HepG2 (cell line): Measurements from ENCODE around the gene FAM167B. TPM values are rescaled to one million over a fixed set of nuclear protein-coding genes. Genes with fewer than 3 reads are reported as not detected.
A peak's percentile ranks its signal among the peaks of the same experiment; 100 is the strongest.

Source experiments
- CCAR2 ChIP-seq: fragments of 200-400 bp; formaldehyde crosslinking; optimal IDR thresholded peaks from 2 replicates; pipeline ENCODE3; 2018; ENCODE audit warnings: low read depth, mild to moderate bottlenecking, low read length, moderate library complexity
- FOXC1 ChIP-seq: sonication (generic); formaldehyde crosslinking; IDR thresholded peaks from 2 replicates; pipeline ENCODE4 v1.8.0; 2022; ENCODE audit warnings: mild to moderate bottlenecking, missing genetic modification reagents, borderline replicate concordance
- GABPB1 ChIP-seq: IDR thresholded peaks from 2 replicates; pipeline ENCODE4 v1.6.1; 2016; ENCODE audit warnings: mild to moderate bottlenecking, missing genetic modification reagents, moderate library complexity, missing compliant biosample characterization
- HNRNPL ChIP-seq: fragments of 200-400 bp; formaldehyde crosslinking; IDR thresholded peaks from 2 replicates; pipeline ENCODE4 v1.6.1; 2017; ENCODE audit warnings: mild to moderate bottlenecking, low read depth, low read length
- HNRNPLL ChIP-seq: fragments of 200-400 bp; formaldehyde crosslinking; IDR thresholded peaks from 2 replicates; pipeline ENCODE4 v1.6.1; 2017; ENCODE audit warnings: mild to moderate bottlenecking, low read depth, low read length; ENCODE audit not compliant: poor library complexity, severe bottlenecking
- MYNN ChIP-seq: sonication (generic); formaldehyde crosslinking; IDR thresholded peaks from 2 replicates; pipeline ENCODE4 v1.4.0; 2020; ENCODE audit warnings: mild to moderate bottlenecking, low read depth, missing genetic modification reagents
- PPARG ChIP-seq: conservative IDR thresholded peaks from 2 replicates; pipeline ENCODE4 v1.6.1; 2016; ENCODE audit warnings: missing biosample characterization, missing genetic modification reagents
- SAP130 ChIP-seq: IDR thresholded peaks from 2 replicates; pipeline ENCODE4 v1.6.1; 2016; ENCODE audit warnings: low read depth
- SIX4 ChIP-seq: sonication (generic); formaldehyde crosslinking; IDR thresholded peaks from 2 replicates; pipeline ENCODE4 v1.4.0; 2020; ENCODE audit warnings: missing genetic modification reagents
- SOX13 ChIP-seq, 3 experiments: fragments of 450-650 bp in 1 of 3; sonication (generic) in 1 of 3; formaldehyde crosslinking in 1 of 3; IDR thresholded peaks in 2 of 3; conservative IDR thresholded peaks in 1 of 3; 2 replicates each; pipeline versions ENCODE4 v1.5.0 to v1.6.1; 2016 to 2020; ENCODE audit warnings: antibody characterized with exemption in 1 of 3, mild to moderate bottlenecking in 1 of 3, missing compliant biosample characterization in 1 of 3, missing genetic modification reagents in 1 of 3, moderate library complexity in 1 of 3
- THAP9 ChIP-seq: sonication (generic); formaldehyde crosslinking; IDR thresholded peaks from 2 replicates; pipeline ENCODE4; 2020; ENCODE audit warnings: missing genetic modification reagents, mild to moderate bottlenecking, borderline replicate concordance
- ZFP36L2 ChIP-seq: sonication (generic); formaldehyde crosslinking; IDR thresholded peaks from 2 replicates; pipeline ENCODE4 v1.4.0; 2020; ENCODE audit warnings: missing genetic modification reagents
- ZFP62 ChIP-seq: sonication (generic); formaldehyde crosslinking; IDR thresholded peaks from 2 replicates; pipeline ENCODE4 v1.4.0; 2020; ENCODE audit warnings: missing genetic modification reagents
- ZKSCAN8 ChIP-seq: IDR thresholded peaks from 2 replicates; pipeline ENCODE4 v1.6.1; 2016; ENCODE audit warnings: borderline replicate concordance, missing genetic modification reagents, missing compliant biosample characterization
- ZNF263 ChIP-seq: sonication (generic); formaldehyde crosslinking; IDR thresholded peaks from 2 replicates; pipeline ENCODE4 v1.4.0; 2020; ENCODE audit warnings: missing genetic modification reagents
- ZNF264 ChIP-seq: sonication (generic); formaldehyde crosslinking; IDR thresholded peaks from 2 replicates; pipeline ENCODE4 v1.4.0; 2020; ENCODE audit warnings: missing genetic modification reagents
- ZNF501 ChIP-seq: sonication (generic); formaldehyde crosslinking; IDR thresholded peaks from 2 replicates; pipeline ENCODE4 v1.5.1; 2020; ENCODE audit warnings: mild to moderate bottlenecking, moderate library complexity, missing genetic modification reagents
- ZNF543 ChIP-seq: sonication (generic); formaldehyde crosslinking; IDR thresholded peaks from 2 replicates; pipeline ENCODE4 v1.4.0; 2020; ENCODE audit warnings: mild to moderate bottlenecking, missing genetic modification reagents
- ZNF652 ChIP-seq: IDR thresholded peaks from 2 replicates; pipeline ENCODE4 v1.6.1; 2016; ENCODE audit warnings: low read depth, borderline replicate concordance
- ZNF788 ChIP-seq: sonication (generic); formaldehyde crosslinking; IDR thresholded peaks from 2 replicates; pipeline ENCODE4 v1.5.0; 2020; ENCODE audit warnings: mild to moderate bottlenecking, missing genetic modification reagents, borderline replicate concordance
- ZNF883 ChIP-seq: sonication (generic); formaldehyde crosslinking; IDR thresholded peaks from 2 replicates; pipeline ENCODE4 v1.5.1; 2020; ENCODE audit warnings: mild to moderate bottlenecking, missing genetic modification reagents; ENCODE audit errors: not compliant biosample characterization
- polyA plus RNA-seq, 8 experiments: library from polyadenylated mRNA; depleted of rRNA in 3 of 8; stranded (reverse) in 7 of 8; unstranded in 1 of 8; fragments of >200 nt; fragmentation: Illumina TruSeq in 4 of 8; extraction: Trizol in 4 of 8; gene quantifications; 2 replicates each; pipeline versions ENCODE4 v1.2.1 to v1.2.3, GENCODE V29; 2011 to 2016; ENCODE audit warnings: low read depth in 4 of 8, missing spikeins in 1 of 8, mixed read lengths in 1 of 8; ENCODE audit not compliant: insufficient read depth in 1 of 8
- total RNA-seq, 5 experiments: library from RNA; depleted of rRNA; stranded (reverse); fragments of >200 nt; fragmentation: Illumina TruSeq; extraction: Trizol; gene quantifications; 2 replicates each; pipeline ENCODE4 v1.2.3, GENCODE V29; 2016; ENCODE audit warnings: low read depth in 1 of 5

The FAM167B gene
- total and polyA plus RNA-seq, 2 of the 13 experiments (the other 11 are each of a cell fraction or from before 2014, with no cell fraction given): 0.15 to 0.70 TPM

GRCh38 chr1:32205401-32206370, 41.3 kb upstream of the FAM167B start, which contains the start of gene IQCC (continued):
- TF ChIP-seq ZNF543 (CRISPR knock-in tag) (no peak), GABPB1 (CRISPR knock-in tag) (peak; percentile 72), ZNF263 (no peak), ZNF883 (CRISPR knock-in tag) (peak; percentile 49), ZNF501 (CRISPR knock-in tag) (peak; percentile 72), SOX13 (IDR thresholded peaks at IDR 0.05) (no peak), SOX13 (CRISPR knock-in tag; conservative IDR thresholded peaks at IDR 0.05 in 1 of 2, IDR thresholded peaks at IDR 0.05 in 1 of 2) (peak in 1 of 2 experiments; percentile 12; a peak in 1 of 4 replicates), HNRNPL (no peak), PPARG (CRISPR knock-in tag) (no peak), THAP9 (CRISPR knock-in tag) (no peak), ZKSCAN8 (no peak), HNRNPLL (peak; percentile 73), ZNF652 (CRISPR knock-in tag) (no peak), ZNF264 (no peak), SAP130 (CRISPR knock-in tag) (peak; percentile 89), CCAR2 (no peak), ZFP36L2 (no peak), FOXC1 (peak; percentile 70; the same call in 1 of the 2 replicates), ZFP62 (CRISPR knock-in tag) (no peak), MYNN (CRISPR knock-in tag) (0 out of 2 replicates have a peak, but pooled peaks have one; percentile 37), ZNF788 (CRISPR knock-in tag) (no peak), SIX4 (CRISPR knock-in tag) (no peak)
